Brain microvascular endothelial cell (primary cell): ENCODE data around the gene QSOX2.

ENCODE experiments used
- DNase-seq: peaks from one replicate; pipeline ENCODE4 v3.0.0-alpha.2; 2020
- H3K27ac ChIP-seq: fragments of 250-450 bp; sonication (Bioruptor Pico); 2 replicates; pipeline ENCODE4 v1.5.1; 2020; ENCODE audit warnings: mild to moderate bottlenecking, moderate library complexity
- H3K27me3 ChIP-seq: fragments of 250-450 bp; sonication (Bioruptor Pico); replicated peaks from 2 replicates; pipeline ENCODE4 v1.5.1; 2020; ENCODE audit warnings: mild to moderate bottlenecking
- H3K36me3 ChIP-seq: fragments of 250-450 bp; sonication (Bioruptor Pico); replicated peaks from 2 replicates; pipeline ENCODE4 v1.5.1; 2020; ENCODE audit warnings: mild to moderate bottlenecking
- H3K4me3 ChIP-seq: 2 replicates; pipeline ENCODE4 v1.5.1; 2011; ENCODE audit warnings: low read depth, mild to moderate bottlenecking, control low read depth, low read length, moderate library complexity
- in situ Hi-C: cut with HindIII; loops from 2 replicates; pipeline ENCODE4 v1.10.0; 2017; ENCODE audit warnings: low sequenced_read_pairs, low pct_ligation_motif_present
- TF ChIP-seq, protein P1 (sequence below): IDR thresholded peaks from 2 replicates; pipeline ENCODE4 v1.5.1; 2011; ENCODE audit warnings: low read depth, mild to moderate bottlenecking, moderate library complexity, low read length, control low read depth, inconsistent platforms; ENCODE audit errors: missing control alignments

Gene QSOX2

DNA sequence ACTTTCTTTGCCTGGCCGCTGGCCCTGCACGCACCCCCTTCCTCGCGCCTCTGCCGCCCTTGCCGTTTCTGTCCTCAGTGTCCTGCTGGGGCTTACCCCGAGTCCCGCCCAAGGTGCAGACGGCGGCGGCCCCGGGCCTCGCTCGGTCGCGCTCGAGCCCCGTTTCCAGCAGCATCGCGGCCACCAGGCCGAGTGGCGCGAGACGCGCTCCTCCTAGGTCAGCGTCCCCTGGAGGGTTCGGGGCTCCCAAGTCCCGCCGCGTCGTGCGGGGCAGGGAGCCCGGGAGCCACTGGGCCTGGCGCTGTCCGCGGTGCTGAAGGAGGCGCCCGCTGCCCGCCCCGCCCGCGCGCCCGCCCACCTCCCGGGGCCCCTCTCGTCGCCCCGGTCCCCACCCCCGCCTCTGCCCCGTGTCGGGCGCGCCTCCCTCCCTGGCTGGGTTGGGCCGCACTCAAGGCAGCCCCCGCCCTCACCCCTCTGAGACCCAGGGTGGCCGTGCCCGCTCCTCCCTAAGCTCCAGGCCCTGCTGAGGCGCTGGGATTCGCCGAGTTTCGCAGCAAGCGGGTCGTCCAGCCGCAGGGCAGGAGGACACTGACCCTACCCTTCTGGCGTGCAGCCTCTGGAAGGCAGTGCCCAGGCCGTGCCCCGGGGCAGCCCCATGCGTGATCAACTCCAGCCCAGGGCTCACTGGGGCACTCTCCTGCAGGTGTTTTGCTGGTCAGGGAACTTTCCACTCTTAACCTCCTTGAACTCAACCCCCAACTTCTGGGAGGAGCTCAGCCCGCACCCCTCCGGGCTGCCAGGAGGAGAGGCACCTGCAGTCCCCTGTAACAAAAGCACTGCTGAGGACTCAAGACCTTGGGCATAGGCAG is 40.5 kb downstream of the QSOX2 start, which contains the start of gene LHX3:
Gene LHX3, minus strand, starts transcription at position 291 of the 869 bp plus-strand sequence. Its CDS starts 116 bp downstream, at position 175.
- no peak for DNase-seq
- Histone ChIP-seq H3K4me3 (no peak within 1 kb of the TSS), H3K27ac (no peak within 1 kb of the TSS), H3K27me3 (peaks cover 46% of the 10 kb centered on the region), H3K36me3 (no peaks in the 10 kb centered on the region)
- TF ChIP-seq, protein P1, sequence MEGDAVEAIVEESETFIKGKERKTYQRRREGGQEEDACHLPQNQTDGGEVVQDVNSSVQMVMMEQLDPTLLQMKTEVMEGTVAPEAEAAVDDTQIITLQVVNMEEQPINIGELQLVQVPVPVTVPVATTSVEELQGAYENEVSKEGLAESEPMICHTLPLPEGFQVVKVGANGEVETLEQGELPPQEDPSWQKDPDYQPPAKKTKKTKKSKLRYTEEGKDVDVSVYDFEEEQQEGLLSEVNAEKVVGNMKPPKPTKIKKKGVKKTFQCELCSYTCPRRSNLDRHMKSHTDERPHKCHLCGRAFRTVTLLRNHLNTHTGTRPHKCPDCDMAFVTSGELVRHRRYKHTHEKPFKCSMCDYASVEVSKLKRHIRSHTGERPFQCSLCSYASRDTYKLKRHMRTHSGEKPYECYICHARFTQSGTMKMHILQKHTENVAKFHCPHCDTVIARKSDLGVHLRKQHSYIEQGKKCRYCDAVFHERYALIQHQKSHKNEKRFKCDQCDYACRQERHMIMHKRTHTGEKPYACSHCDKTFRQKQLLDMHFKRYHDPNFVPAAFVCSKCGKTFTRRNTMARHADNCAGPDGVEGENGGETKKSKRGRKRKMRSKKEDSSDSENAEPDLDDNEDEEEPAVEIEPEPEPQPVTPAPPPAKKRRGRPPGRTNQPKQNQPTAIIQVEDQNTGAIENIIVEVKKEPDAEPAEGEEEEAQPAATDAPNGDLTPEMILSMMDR: no peak
- in situ Hi-C loops: no loop called here

DNA sequence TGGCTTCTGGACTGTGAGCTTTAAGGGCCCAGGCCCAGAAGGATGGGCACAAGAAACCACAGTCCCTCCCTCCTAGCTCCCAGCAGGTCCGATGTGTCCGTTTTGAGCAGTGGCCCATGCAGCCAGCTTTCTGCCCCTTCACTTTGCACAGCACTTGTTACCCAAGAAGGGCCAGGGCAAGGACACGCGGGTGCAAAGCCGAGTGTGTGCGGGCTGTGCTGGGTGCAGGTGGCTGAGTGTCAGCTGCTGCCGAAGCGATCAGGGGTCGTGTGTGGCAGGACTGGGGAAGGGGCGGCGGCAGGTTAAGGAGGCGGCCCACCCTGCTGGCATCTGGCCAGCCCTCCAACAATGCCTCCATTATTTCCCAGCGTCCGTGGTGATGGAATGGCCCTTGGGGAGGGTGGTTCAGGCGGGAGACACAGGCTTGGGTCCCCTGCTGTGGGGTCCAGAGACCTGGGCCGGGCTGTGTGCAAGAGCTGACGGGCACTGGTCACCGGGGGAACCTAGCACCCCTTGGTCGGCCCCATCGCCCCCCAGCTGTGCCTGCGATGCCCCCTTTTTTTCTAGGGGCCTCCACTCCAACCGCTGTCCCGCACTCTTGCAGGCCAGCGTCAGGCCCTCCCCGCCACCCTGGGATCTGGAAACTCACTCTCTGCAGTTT is 41.3 kb downstream of the QSOX2 start:
- Histone ChIP-seq H3K4me3 (no peak overlapping the region), H3K27ac (no peak overlapping the region), H3K27me3 (peaks cover 54% of the 10 kb centered on the region), H3K36me3 (no peaks in the 10 kb centered on the region)
- TF ChIP-seq, protein P1: no peak
- in situ Hi-C loops: no loop called here
- DNase-seq: no peak

DNA sequence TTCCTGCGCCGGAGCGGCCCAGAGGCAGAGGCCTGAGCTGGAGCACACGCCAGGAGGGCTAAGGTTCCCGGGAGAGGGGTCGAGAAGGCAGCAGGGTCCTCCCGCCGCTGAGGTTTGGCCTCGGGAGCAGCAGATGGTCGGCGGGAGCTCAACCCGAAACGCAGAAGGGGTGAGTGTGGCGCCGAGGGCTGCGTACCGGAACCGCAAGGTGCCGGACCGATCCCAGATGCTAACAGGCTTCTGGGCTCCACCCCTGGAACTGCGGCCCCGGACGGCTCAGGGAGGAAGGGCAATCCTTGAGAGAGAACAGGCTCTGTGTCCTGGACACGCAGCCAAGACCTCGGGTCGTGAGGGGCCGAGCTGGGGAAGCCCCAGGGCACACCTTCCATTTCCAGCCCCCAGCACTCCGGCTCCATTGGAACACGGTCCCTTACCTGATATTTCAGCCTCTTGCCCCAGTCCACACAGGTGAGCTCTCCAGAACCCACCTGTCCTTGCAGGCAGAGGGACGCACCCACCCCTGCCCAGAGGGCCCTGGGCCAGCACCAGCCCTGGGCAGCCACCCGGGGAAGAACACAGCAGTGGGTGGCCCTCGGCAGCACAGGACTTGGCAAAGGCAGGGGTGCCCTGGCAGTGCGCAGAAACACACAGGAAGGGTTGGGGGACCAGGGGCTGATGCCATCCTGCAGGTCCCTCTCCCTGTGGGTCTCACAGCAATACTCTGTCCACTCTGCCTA is 42.0 kb downstream of the QSOX2 start:
- peaks cover 58% of the 10 kb centered on the region for H3K27me3 ChIP-seq

DNA sequence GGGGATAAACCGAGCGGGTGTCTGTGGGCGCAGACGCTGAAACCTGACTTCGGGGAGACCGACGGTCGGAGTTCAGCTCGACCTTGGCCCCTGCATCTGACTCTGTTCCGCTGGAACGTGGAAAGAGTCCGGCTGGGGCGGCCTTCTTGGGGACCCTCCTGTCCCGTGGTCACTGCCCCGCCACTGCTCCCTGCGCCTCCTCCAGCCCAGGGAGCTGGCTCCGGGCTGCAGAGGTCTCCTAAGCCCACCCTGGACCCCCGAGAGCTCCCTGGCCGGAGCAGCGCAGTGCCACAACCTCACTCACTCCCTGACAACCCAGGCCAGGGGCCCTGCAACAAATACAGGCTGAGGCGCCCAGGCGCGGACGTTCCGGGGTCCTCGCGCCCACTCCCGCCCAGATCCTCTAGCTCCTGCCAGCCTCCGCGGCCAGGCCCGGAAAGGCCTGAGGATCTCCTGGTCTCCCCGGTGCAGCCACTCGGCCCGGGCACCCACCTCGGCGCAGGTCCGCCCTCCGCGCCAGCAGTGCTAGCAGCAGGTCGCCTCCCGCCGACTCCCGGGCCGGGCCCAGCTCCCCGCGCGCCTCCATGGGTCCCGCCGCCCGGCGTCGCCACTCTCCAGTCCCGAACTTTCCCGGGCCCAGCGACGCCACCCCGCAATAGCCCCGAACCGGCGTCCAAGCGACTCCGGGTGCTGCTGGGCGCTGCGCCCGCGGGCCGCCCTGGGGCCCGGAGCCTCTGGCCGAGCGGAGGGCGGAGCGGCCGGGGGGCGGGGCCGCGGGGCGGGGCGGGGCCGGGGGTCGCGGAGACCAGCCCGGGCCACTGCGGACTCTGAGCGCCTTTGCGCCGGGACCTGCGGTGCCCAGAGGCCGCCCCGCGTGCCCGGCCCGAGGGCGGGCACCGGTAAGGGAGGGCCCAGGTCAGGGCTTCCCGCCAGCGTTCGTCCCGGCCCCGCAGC is 42.9 kb downstream of the QSOX2 start:
- DNase-seq: no peak
- TF ChIP-seq, protein P1: no peak
- Histone ChIP-seq H3K36me3 (no peaks in the 10 kb centered on the region), H3K4me3 (no peak overlapping the region), H3K27me3 (peaks cover 67% of the 10 kb centered on the region), H3K27ac (no peak overlapping the region)
- in situ Hi-C loops: no loop called here

More for the DNA sequence above, 42.0 kb downstream of the QSOX2 start:
- Histone ChIP-seq H3K4me3 (no peak overlapping the region), H3K36me3 (no peaks in the 10 kb centered on the region), H3K27ac (no peak overlapping the region)
- no peak for DNase-seq
- in situ Hi-C loops: no loop called here
- TF ChIP-seq, protein P1: no peak
